ENCODE measurements around the gene EFEMP1.
"Not testable (repeated sequence)": the region's sequence is repeated elsewhere in the genome, so short reads cannot be mapped to it uniquely, and the experiment has no call there.

Gene EFEMP1

DNA sequence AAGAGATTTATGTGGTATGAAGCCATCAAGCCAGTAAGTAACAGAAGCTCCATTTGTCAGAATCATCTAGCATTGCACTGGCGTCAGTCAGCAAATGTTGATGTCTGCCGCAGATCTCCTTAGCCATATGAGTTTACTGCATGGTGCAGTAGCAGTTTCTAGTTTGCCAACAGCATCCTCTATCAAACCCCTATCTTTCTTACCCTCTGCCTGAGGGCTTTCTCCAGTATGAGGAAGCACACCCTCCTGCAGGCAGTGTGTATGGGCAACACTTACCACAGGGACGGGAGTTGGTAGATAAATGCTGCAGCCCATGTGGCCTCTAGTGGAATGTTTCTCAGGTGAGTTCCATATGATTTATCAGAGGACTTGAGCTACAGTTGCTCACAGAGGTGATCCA lies 63.7 kb downstream of the EFEMP1 start:
- H3K9ac ChIP-seq (ENCODE audit: low read depth, low read length), result no peak overlapping the region
- no peaks in the 10 kb centered on the region for H3K36me3 ChIP-seq (ENCODE audit: insufficient read depth, low read length)
- H3K9me3 ChIP-seq (ENCODE audit: control insufficient read depth, insufficient read depth, low read length), result no peaks in the 10 kb centered on the region
- no peaks in the 10 kb centered on the region for H3K4me1 ChIP-seq (ENCODE audit: insufficient read depth, low read length)

DNA sequence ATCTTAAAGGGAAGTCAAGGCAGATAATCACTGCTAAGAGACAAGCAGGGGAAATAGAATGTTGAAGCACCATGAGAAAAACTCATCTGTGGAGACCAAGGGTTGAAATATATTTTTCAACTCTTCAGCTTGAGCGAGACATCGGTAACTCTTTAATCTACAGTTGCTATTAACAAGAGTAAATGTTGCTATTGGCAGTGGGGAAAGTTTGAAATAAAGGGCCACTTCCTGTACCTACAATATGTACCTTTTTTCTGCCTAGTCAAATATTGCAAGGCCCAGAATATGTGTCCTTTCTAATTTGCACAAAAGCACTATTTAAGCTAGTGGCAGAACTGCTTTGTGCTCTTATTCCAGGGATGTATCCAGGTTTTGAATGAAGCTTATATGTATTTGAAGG lies 65.8 kb downstream of the EFEMP1 start:
- no peaks in the 10 kb centered on the region for H3K36me3 ChIP-seq (ENCODE audit: insufficient read depth, low read length)
- no peaks in the 10 kb centered on the region for H3K4me1 ChIP-seq (ENCODE audit: insufficient read depth, low read length)
- H3K9ac ChIP-seq (ENCODE audit: low read depth, low read length), result no peak overlapping the region
- H3K9me3 ChIP-seq (ENCODE audit: control insufficient read depth, insufficient read depth, low read length), result no peaks in the 10 kb centered on the region

DNA sequence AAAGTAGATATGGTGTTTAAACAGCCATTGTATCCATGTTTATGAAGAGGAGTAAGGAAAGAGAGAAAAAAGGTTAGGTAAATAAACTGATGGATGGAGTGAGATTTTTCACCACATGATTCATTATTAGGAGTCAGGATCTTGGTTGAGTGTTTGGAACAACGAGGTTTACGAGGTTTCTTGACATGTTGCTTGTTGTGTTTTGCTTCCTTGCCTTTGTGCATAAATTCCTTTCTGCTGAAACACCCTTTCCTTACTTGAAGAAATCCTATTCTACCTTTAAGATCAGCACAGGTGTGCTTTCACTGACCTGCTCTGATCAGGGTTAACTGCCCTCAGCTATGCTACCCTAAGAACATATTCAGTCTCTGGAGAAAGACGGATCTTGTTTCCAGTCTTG lies 66.6 kb downstream of the EFEMP1 start:
- H3K36me3 ChIP-seq (ENCODE audit: insufficient read depth, low read length), result no peaks in the 10 kb centered on the region
- H3K9me3 ChIP-seq (ENCODE audit: control insufficient read depth, insufficient read depth, low read length), result peaks cover under 1% of the 10 kb centered on the region; the same call in 1 of the 2 replicates
- no peak overlapping the region for H3K9ac ChIP-seq (ENCODE audit: low read depth, low read length)
- H3K4me1 ChIP-seq (ENCODE audit: insufficient read depth, low read length), result no peaks in the 10 kb centered on the region

DNA sequence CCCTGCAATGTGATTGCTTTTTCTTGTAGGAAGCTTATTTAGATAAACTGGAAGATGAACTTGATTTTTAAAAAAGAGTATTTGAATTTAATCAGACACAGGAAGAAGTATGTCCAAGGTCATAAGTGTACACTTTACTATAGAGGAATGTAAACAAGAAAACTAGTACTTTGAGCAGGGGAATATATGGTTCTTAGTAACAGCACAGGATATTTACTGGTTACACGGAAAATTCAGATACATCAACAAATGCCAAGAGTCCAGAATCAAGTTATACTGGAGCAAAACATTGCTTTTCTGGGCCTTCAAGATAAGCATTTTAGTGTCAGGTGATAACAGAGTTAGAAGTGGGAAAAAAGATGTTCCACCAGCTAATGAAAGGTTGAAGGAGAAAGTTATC lies 75.5 kb downstream of the EFEMP1 start:
- Histone ChIP-seq H3K4me1 (ENCODE audit: insufficient read depth, low read length) (no peaks in the 10 kb centered on the region), H3K36me3 (ENCODE audit: insufficient read depth, low read length) (no peaks in the 10 kb centered on the region), H3K9ac (ENCODE audit: low read depth, low read length) (no peak overlapping the region), H3K9me3 (ENCODE audit: control insufficient read depth, insufficient read depth, low read length) (peaks cover 5% of the 10 kb centered on the region)

DNA sequence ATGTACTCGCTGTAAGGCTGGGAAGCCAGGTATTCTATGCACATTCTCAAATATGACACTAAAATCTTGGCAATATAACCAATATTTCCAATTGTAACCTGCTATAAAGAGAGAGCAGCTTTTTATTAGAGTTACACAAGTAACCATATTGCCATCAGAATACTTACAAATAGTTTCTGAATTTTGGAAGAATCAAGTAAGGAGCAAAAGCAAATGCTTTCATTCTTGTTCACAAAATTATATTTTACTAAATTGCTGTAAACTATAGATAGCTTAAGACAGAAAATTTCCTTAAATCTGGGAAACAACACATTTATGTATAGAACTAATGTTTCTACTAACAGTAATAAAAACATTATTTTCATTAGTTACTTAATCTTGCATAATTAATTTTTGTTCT lies 77.2 kb downstream of the EFEMP1 start:
- Histone ChIP-seq H3K36me3 (ENCODE audit: insufficient read depth, low read length) (no peaks in the 10 kb centered on the region), H3K4me1 (ENCODE audit: insufficient read depth, low read length) (no peaks in the 10 kb centered on the region), H3K9ac (ENCODE audit: low read depth, low read length) (no peak overlapping the region), H3K9me3 (ENCODE audit: control insufficient read depth, insufficient read depth, low read length) (peaks cover 3% of the 10 kb centered on the region)

DNA sequence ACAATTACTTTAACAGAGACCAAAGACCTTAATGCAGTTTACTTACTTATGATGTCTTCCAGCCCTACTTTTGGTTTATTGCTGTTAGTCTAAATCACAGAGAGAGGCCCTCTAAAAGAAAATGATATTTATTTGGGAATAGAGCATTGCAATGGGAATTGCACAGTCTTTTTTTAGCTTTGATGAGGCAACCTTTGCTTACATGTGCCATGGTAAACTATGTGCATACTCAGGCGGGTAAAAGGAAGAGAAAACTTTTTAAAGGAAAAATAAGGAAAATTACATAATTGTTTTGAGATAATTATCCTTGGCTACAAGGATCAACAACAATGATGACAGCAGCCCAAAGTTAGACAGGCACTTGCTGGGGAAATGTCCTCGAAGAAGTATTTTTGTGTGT lies 78.6 kb downstream of the EFEMP1 start:
- H3K9me3 ChIP-seq (ENCODE audit: control insufficient read depth, insufficient read depth, low read length), result peaks cover 3% of the 10 kb centered on the region
- no peaks in the 10 kb centered on the region for H3K36me3 ChIP-seq (ENCODE audit: insufficient read depth, low read length)
- no peak overlapping the region for H3K9ac ChIP-seq (ENCODE audit: low read depth, low read length)
- H3K4me1 ChIP-seq (ENCODE audit: insufficient read depth, low read length), result no peaks in the 10 kb centered on the region

DNA sequence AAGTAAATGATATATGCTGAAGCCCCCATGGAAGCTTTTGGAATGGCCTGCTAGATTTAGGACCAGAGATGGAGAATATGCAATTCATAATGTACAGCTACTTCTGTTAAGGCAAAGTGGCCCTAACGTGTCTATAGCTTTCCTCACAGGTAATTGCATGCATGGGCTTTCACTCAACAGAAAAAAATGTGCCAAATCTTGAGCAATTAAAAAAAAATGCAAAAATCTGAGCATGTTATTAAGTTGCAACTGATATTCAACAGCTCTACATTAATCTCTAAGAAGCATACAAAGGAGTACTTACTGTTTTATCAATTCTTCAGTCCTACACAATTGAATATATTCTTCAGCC lies 79.6 kb downstream of the EFEMP1 start:
- peaks cover 9% of the 10 kb centered on the region for H3K4me1 ChIP-seq (ENCODE audit: insufficient read depth, low read length)
- H3K36me3 ChIP-seq (ENCODE audit: insufficient read depth, low read length), result no peaks in the 10 kb centered on the region
- no peak overlapping the region for H3K9ac ChIP-seq (ENCODE audit: low read depth, low read length)
- H3K9me3 ChIP-seq (ENCODE audit: control insufficient read depth, insufficient read depth, low read length), result peaks cover 3% of the 10 kb centered on the region

DNA sequence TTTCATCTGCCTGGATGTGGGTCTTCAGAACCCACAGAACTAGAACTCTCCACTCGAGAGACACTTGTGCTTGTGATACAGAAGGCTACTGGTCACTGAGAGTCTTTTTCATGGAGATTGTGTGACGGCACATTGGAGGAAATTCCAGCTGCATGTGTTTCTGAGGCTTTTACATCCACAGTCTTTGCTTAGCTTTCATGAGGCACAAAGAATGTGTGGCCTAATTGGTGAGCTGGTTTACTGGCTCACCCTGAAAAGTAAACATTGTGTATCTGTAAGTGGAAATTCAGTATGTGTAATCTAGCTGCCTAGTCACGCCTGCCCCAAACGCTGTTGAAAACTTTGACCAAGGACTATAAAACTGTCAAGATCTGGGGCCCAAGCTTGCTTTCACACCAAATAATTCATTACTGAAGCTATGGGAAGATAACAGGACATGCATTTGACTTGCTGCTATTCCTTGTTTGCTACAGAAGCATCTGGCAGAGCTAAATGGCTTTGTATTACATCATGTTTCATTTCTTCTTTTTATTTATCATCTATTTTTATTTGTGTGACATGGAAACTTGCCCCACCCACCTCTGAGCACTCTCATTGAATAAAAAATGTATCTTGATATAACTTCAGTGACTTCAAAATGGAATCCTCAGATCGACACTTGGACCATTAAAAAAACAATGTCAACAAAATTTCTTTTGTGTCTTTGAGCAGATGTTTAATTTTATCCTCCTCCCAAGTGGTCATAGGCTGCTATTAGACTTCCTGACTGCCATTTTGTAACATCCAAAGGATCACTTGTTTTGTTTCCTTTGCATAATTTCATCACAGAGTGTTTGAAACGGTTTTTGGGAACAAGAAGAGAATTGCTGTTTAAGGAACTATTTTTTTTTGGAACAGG lies 80.2 kb downstream of the EFEMP1 start:
- H3K9ac ChIP-seq (ENCODE audit: low read depth, low read length), result no peak overlapping the region
- peaks cover 3% of the 10 kb centered on the region for H3K9me3 ChIP-seq (ENCODE audit: control insufficient read depth, insufficient read depth, low read length)
- H3K4me1 ChIP-seq (ENCODE audit: insufficient read depth, low read length), result peaks cover 14% of the 10 kb centered on the region
- H3K36me3 ChIP-seq (ENCODE audit: insufficient read depth, low read length), result no peaks in the 10 kb centered on the region

DNA sequence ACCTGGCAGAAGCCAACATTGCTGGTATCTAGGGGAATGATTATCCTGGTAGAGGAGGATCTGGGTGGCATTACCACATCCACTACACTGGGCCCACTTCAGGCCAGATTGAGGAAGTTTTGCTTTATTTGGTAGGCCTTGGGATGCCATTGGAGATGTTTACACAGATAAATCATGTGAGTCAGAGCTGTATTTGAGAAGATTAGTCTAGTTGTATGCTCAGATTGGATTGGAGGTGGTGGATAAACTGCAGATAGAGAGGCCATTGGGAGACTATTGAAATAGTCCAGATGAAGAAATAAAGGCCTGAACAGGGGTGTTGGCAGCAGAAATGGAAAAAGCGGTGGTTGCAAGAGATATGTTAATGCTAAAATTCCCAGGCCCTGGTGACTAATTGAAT lies 81.5 kb downstream of the EFEMP1 start:
- H3K9ac ChIP-seq (ENCODE audit: low read depth, low read length), result no peak overlapping the region
- H3K9me3 ChIP-seq (ENCODE audit: control insufficient read depth, insufficient read depth, low read length), result peaks cover 3% of the 10 kb centered on the region; the same call in 1 of the 2 replicates
- no peaks in the 10 kb centered on the region for H3K36me3 ChIP-seq (ENCODE audit: insufficient read depth, low read length)
- H3K4me1 ChIP-seq (ENCODE audit: insufficient read depth, low read length), result peaks cover 14% of the 10 kb centered on the region

DNA sequence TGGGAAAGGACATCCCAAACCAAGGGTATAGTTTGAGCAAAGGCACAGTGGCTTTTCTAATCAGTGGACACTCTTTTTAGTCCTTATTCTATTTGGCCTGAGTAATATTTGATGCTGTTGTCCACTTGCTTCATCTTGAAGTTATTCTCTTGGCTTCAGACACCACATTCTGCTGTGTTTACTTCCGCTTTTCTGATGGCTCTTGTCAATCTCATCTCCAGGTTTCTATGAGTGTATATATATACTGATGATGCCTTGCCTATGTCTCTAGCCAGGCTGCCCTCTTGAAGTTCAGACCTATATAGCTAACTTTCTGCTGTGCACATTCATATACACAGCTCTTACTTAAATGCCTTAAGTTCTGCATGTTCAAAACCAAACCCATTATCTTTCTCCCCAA lies 83.1 kb downstream of the EFEMP1 start:
- Histone ChIP-seq H3K9me3 (ENCODE audit: control insufficient read depth, insufficient read depth, low read length) (no peaks in the 10 kb centered on the region), H3K4me1 (ENCODE audit: insufficient read depth, low read length) (peaks cover 14% of the 10 kb centered on the region), H3K36me3 (ENCODE audit: insufficient read depth, low read length) (no peaks in the 10 kb centered on the region), H3K9ac (ENCODE audit: low read depth, low read length) (no peak overlapping the region)

DNA sequence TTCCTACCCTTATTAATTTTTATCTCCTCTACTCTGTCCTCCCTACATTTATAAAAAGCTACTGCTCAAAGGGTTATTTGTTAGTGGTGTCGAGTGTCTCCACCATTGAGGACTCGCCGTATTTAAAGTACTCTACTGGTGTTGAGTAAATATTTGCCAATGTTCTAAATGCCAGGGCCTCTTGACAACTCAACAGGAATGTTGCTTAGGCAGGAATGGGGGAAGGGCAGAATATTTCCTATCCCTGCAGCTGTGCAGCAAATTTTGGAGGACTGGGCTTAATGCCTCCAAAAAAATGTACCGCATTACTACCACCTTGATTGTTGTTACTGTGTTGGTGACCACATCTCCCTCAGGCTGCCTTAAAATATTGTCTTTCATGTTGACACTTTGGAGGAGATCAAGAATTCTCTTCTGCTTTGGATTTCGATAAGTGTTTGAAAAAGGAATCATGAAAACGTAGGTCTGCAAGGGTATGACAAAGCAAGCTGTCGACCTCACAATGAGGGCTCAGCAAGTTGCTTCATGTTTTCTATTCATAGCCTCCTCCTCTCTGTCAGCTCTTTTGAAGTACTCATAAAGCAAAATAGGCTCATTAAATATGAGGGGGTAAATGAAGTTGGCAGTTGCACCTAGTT lies 84.3 kb downstream of the EFEMP1 start:
- Histone ChIP-seq H3K4me1 (ENCODE audit: insufficient read depth, low read length) (peaks cover 14% of the 10 kb centered on the region), H3K36me3 (ENCODE audit: insufficient read depth, low read length) (no peaks in the 10 kb centered on the region), H3K9me3 (ENCODE audit: control insufficient read depth, insufficient read depth, low read length) (no peaks in the 10 kb centered on the region), H3K9ac (ENCODE audit: low read depth, low read length) (no peak overlapping the region)

DNA sequence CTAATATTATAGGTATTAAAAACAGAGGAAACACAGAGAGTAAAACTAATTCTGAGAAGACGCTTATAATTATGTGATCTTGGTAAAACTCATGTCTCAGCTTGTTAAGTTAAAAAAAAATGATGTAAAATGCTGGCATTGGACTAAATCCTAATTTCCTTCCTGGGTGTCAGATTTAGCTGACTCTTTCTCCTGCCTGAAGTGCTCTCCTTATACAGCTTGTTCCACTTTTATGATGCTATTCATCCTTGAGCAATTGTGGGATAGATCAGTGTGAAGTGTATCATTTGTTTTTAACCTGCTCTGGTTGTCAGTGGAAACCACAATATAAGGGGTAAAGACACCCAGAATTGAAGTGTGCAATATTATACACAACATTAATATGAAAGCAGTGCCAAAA lies 84.9 kb downstream of the EFEMP1 start:
- H3K36me3 ChIP-seq (ENCODE audit: insufficient read depth, low read length), result no peaks in the 10 kb centered on the region

DNA sequence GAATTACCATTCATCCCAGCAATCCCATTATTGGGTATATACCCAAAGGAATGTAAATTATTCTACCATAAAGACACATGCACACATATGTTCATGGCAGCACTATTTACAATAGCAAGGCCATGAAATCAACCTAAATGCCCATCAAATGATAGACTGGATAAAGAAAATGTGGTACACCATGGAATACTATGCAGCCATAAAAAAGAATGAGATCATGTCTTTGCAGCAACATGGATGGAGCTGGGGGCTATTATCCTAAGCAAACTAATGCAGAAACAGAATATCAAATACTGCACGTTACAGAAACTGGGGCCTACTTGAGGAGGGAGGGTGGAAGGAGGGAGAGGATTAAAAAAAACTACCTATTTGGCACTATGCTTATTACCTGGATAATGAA lies 85.5 kb downstream of the EFEMP1 start:
- H3K9ac ChIP-seq (ENCODE audit: low read depth, low read length); H3K36me3 ChIP-seq (ENCODE audit: insufficient read depth, low read length); H3K9me3 ChIP-seq (ENCODE audit: control insufficient read depth, insufficient read depth, low read length): not testable (repeated sequence)
- H3K4me1 ChIP-seq (ENCODE audit: insufficient read depth, low read length), result peaks cover 14% of the 10 kb centered on the region

More for the DNA sequence above, 84.9 kb downstream of the EFEMP1 start:
- no peaks in the 10 kb centered on the region for H3K9me3 ChIP-seq (ENCODE audit: control insufficient read depth, insufficient read depth, low read length)
- H3K9ac ChIP-seq (ENCODE audit: low read depth, low read length), result no peak overlapping the region
- H3K4me1 ChIP-seq (ENCODE audit: insufficient read depth, low read length), result peaks cover 14% of the 10 kb centered on the region

DNA sequence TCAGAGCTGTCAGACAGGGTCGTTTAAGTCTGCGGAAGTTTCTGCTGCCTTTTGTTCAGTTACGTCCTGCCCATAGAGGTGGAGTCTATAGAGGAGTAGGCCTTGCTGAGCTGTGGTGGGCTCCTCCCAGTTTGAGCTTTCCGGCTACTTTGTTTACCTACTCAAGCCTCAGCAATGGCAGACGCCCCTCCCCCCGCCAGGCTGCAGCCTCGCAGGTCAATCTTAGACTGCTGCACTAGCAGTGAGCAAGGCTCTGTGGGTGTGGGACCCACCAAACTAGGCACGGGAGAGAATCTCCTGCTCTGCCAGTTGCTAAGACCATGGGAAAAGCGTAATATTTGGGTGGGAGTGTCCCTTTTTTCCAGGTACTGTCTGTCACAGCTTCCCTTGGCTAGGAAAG lies 86.5 kb downstream of the EFEMP1 start:
- Histone ChIP-seq H3K9me3 (ENCODE audit: control insufficient read depth, insufficient read depth, low read length) (no peaks in the 10 kb centered on the region), H3K36me3 (ENCODE audit: insufficient read depth, low read length) (no peaks in the 10 kb centered on the region), H3K4me1 (ENCODE audit: insufficient read depth, low read length) (peaks cover 14% of the 10 kb centered on the region), H3K9ac (ENCODE audit: low read depth, low read length) (peak overlapping the region; percentile 26; the same call in 1 of the 2 replicates)

Measured in ES-I3 (cell line).